Astrocyte (in vitro differentiated cells and primary cell): Measurements from ENCODE around the gene KCNH2. TPM values are rescaled to one million over a fixed set of nuclear protein-coding genes. Genes with fewer than 3 reads are reported as not detected.

ENCODE experiments used
- DNase-seq: peaks from one replicate; pipeline ENCODE4 v3.0.0-alpha.2; 2010; ENCODE audit warnings: low read depth
- FAIRE-seq: peaks from 2 replicates; lab custom pipeline; 2011; peaks lifted over from hg19 to GRCh38; lab: Jason Lieb, UNC
- H2AFZ ChIP-seq: 2 replicates; pipeline ENCODE4 v1.6.0; 2012; ENCODE audit warnings: low read depth, low read length, inconsistent platforms
- H3K27ac ChIP-seq: 2 replicates; pipeline ENCODE4 v1.5.1; 2011; ENCODE audit warnings: low read depth, low read length, inconsistent platforms
- H3K27me3 ChIP-seq: 2 replicates; pipeline ENCODE4 v1.6.0; 2011; ENCODE audit warnings: low read length, inconsistent platforms; ENCODE audit not compliant: insufficient read depth
- H3K36me3 ChIP-seq: 2 replicates; pipeline ENCODE4 v1.5.1; 2011; ENCODE audit warnings: low read length, inconsistent platforms; ENCODE audit not compliant: insufficient read depth
- H3K4me1 ChIP-seq: 2 replicates; pipeline ENCODE4 v1.5.1; 2011; ENCODE audit warnings: low read length, inconsistent platforms; ENCODE audit not compliant: insufficient read depth
- H3K4me2 ChIP-seq: 2 replicates; pipeline ENCODE4 v1.6.0; 2012; ENCODE audit warnings: low read length, inconsistent platforms
- H3K4me3 ChIP-seq: 2 replicates; pipeline ENCODE4 v1.5.1; 2011; ENCODE audit warnings: low read depth, mild to moderate bottlenecking, low read length, inconsistent platforms; ENCODE audit not compliant: insufficient read depth
- H3K79me2 ChIP-seq: 2 replicates; pipeline ENCODE4 v1.6.0; 2012; ENCODE audit warnings: mild to moderate bottlenecking, low read length, inconsistent platforms; ENCODE audit not compliant: insufficient read depth
- H3K9ac ChIP-seq: 2 replicates; pipeline ENCODE4 v1.6.0; 2012; ENCODE audit warnings: mild to moderate bottlenecking, low read length, inconsistent platforms
- H3K9me3 ChIP-seq: 2 replicates; pipeline ENCODE4 v1.5.1; 2012; ENCODE audit warnings: low read depth, mild to moderate bottlenecking, low read length, inconsistent platforms; ENCODE audit not compliant: insufficient read depth
- H4K20me1 ChIP-seq: 2 replicates; pipeline ENCODE4 v1.6.0; 2012; ENCODE audit warnings: low read length, inconsistent platforms; ENCODE audit not compliant: insufficient read depth
- H3K27ac Mint-ChIP-seq: one replicate; pipeline ENCODE4 v1.8.0; 2021; ENCODE audit warnings: mild to moderate bottlenecking, mixed read lengths; ENCODE audit not compliant: unreplicated experiment
- H3K27me3 Mint-ChIP-seq: one replicate; pipeline ENCODE4 v1.8.0; 2021; ENCODE audit warnings: low read depth, mixed read lengths; ENCODE audit not compliant: unreplicated experiment
- H3K36me3 Mint-ChIP-seq: one replicate; pipeline ENCODE4 v1.8.0; 2021; ENCODE audit warnings: low read depth, mixed read lengths; ENCODE audit not compliant: unreplicated experiment
- H3K4me1 Mint-ChIP-seq: one replicate; pipeline ENCODE4 v1.8.0; 2021; ENCODE audit warnings: low read depth, mixed read lengths; ENCODE audit not compliant: unreplicated experiment
- H3K4me3 Mint-ChIP-seq: one replicate; pipeline ENCODE4 v1.8.0; 2021; ENCODE audit warnings: mild to moderate bottlenecking, moderate library complexity, mixed read lengths; ENCODE audit not compliant: unreplicated experiment
- H3K9me3 Mint-ChIP-seq: one replicate; pipeline ENCODE4 v1.8.0; 2021; ENCODE audit warnings: mild to moderate bottlenecking, mixed read lengths; ENCODE audit not compliant: unreplicated experiment
- EZH2 ChIP-seq: IDR thresholded peaks from 2 replicates; pipeline ENCODE4 v1.6.1; 2012; ENCODE audit warnings: mild to moderate bottlenecking, low read length, inconsistent platforms; ENCODE audit not compliant: insufficient read depth
- total RNA-seq: library from RNA; stranded (reverse); gene quantifications from 2 replicates; pipeline ENCODE4 v1.2.1, GENCODE V29; 2021
- TF ChIP-seq, protein P1 (sequence below): IDR thresholded peaks from 2 replicates; pipeline ENCODE4 v1.5.1; 2011; ENCODE audit warnings: low read depth, mild to moderate bottlenecking, inconsistent platforms, low read length, moderate library complexity; ENCODE audit not compliant: insufficient read depth

KCNH2 gene
- total RNA-seq, 1 donor from 2014 or later, result 4.6 TPM

GRCh38 chr7:150961510-150962289, 16.4 kb downstream of the KCNH2 start:
- H3K4me3 ChIP-seq, result no peak overlapping the region
- no peaks in the 10 kb centered on the region for H3K79me2 ChIP-seq
- no peak overlapping the region for H3K4me2 ChIP-seq
- no peaks in the 10 kb centered on the region for H3K36me3 ChIP-seq
- peak overlapping the region; percentile 92 for H3K27ac Mint-ChIP-seq
- no peaks in the 10 kb centered on the region for H4K20me1 ChIP-seq
- no peak overlapping the region for H2AFZ ChIP-seq
- DNase-seq, result no peak
- TF ChIP-seq, protein P1, sequence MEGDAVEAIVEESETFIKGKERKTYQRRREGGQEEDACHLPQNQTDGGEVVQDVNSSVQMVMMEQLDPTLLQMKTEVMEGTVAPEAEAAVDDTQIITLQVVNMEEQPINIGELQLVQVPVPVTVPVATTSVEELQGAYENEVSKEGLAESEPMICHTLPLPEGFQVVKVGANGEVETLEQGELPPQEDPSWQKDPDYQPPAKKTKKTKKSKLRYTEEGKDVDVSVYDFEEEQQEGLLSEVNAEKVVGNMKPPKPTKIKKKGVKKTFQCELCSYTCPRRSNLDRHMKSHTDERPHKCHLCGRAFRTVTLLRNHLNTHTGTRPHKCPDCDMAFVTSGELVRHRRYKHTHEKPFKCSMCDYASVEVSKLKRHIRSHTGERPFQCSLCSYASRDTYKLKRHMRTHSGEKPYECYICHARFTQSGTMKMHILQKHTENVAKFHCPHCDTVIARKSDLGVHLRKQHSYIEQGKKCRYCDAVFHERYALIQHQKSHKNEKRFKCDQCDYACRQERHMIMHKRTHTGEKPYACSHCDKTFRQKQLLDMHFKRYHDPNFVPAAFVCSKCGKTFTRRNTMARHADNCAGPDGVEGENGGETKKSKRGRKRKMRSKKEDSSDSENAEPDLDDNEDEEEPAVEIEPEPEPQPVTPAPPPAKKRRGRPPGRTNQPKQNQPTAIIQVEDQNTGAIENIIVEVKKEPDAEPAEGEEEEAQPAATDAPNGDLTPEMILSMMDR, result no peak
- no peak for TF ChIP-seq EZH2
- H3K9me3 ChIP-seq, result no peaks in the 10 kb centered on the region
- H3K4me3 Mint-ChIP-seq, result no peak overlapping the region
- peaks cover 2% of the 10 kb centered on the region for H3K36me3 Mint-ChIP-seq
- peaks cover 9% of the 10 kb centered on the region for H3K27me3 Mint-ChIP-seq
- no peak overlapping the region for H3K27ac ChIP-seq
- no peak for FAIRE-seq
- H3K9me3 Mint-ChIP-seq, result no peaks in the 10 kb centered on the region
- H3K4me1 ChIP-seq, result no peaks in the 10 kb centered on the region
- H3K27me3 ChIP-seq, result peaks cover 21% of the 10 kb centered on the region
- H3K4me1 Mint-ChIP-seq, result peaks cover 14% of the 10 kb centered on the region
- no peak overlapping the region for H3K9ac ChIP-seq

- no peak overlapping the region for H3K27ac Mint-ChIP-seq
- no peak for TF ChIP-seq EZH2
- TF ChIP-seq, protein P1, result no peak
- peaks cover 2% of the 10 kb centered on the region for H3K4me1 ChIP-seq
- H3K27ac ChIP-seq, result no peak overlapping the region
- peaks cover 2% of the 10 kb centered on the region for H3K36me3 Mint-ChIP-seq
- no peak overlapping the region for H2AFZ ChIP-seq
- no peak for FAIRE-seq
- H4K20me1 ChIP-seq, result no peaks in the 10 kb centered on the region
- H3K36me3 ChIP-seq, result no peaks in the 10 kb centered on the region
- H3K4me3 ChIP-seq, result no peak overlapping the region
- peaks cover 9% of the 10 kb centered on the region for H3K27me3 Mint-ChIP-seq
- H3K4me3 Mint-ChIP-seq, result no peak overlapping the region
- H3K9ac ChIP-seq, result no peak overlapping the region
- H3K9me3 Mint-ChIP-seq, result no peaks in the 10 kb centered on the region
- DNase-seq, result no peak
- no peaks in the 10 kb centered on the region for H3K79me2 ChIP-seq
- no peak overlapping the region for H3K4me2 ChIP-seq
- peaks cover 18% of the 10 kb centered on the region for H3K4me1 Mint-ChIP-seq
- H3K9me3 ChIP-seq, result no peaks in the 10 kb centered on the region
- H3K27me3 ChIP-seq, result peaks cover 10% of the 10 kb centered on the region
Observed at GRCh38 chr7:150959739-150960734, 18.1 kb downstream of the KCNH2 start.
